ENCODE data around the gene TMEM89.

Gene TMEM89

GRCh38 chr3:48634661-48635221, 13.2 kb upstream of the TMEM89 start:
- Mint-ChIP-seq H3K9me3 (no peaks in the 10 kb centered on the region), H3K27me3 (ENCODE audit: low read depth) (no peaks in the 10 kb centered on the region), H3K27ac (no peak overlapping the region), H3K4me1 (ENCODE audit: low read depth) (peaks cover 14% of the 10 kb centered on the region), H3K4me3 (peak overlapping the region; percentile 92), H3K36me3 (ENCODE audit: low read depth) (peaks cover 15% of the 10 kb centered on the region)
- peak; percentile 47 for DNase-seq (ENCODE audit: low spot score)

GRCh38 chr3:48633743-48634142, 12.2 kb upstream of the TMEM89 start:
- Mint-ChIP-seq H3K27me3 (ENCODE audit: low read depth) (no peaks in the 10 kb centered on the region), H3K27ac (peak overlapping the region; percentile 31), H3K36me3 (ENCODE audit: low read depth) (peaks cover 23% of the 10 kb centered on the region), H3K4me3 (peak overlapping the region; percentile 92), H3K9me3 (no peaks in the 10 kb centered on the region), H3K4me1 (ENCODE audit: low read depth) (peaks cover 14% of the 10 kb centered on the region)
- no peak for DNase-seq (ENCODE audit: low spot score)

- DNase-seq (ENCODE audit: low spot score), result no peak
- peak overlapping the region; percentile 31 for H3K27ac Mint-ChIP-seq
- H3K27me3 Mint-ChIP-seq (ENCODE audit: low read depth), result no peaks in the 10 kb centered on the region
- H3K4me3 Mint-ChIP-seq, result no peak overlapping the region
- peaks cover 24% of the 10 kb centered on the region for H3K36me3 Mint-ChIP-seq (ENCODE audit: low read depth)
- H3K4me1 Mint-ChIP-seq (ENCODE audit: low read depth), result peaks cover 14% of the 10 kb centered on the region
- no peaks in the 10 kb centered on the region for H3K9me3 Mint-ChIP-seq
Observed at GRCh38 chr3:48633256-48633655, 11.7 kb upstream of the TMEM89 start.

GRCh38 chr3:48631516-48632448, 10.2 kb upstream of the TMEM89 start:
- no peaks in the 10 kb centered on the region for H3K27me3 Mint-ChIP-seq (ENCODE audit: low read depth)
- peaks cover 34% of the 10 kb centered on the region for H3K36me3 Mint-ChIP-seq (ENCODE audit: low read depth)
- peak overlapping the region; percentile 46 for H3K4me3 Mint-ChIP-seq
- peak overlapping the region; percentile 45 for H3K27ac Mint-ChIP-seq
- H3K9me3 Mint-ChIP-seq, result no peaks in the 10 kb centered on the region
- no peak for DNase-seq (ENCODE audit: low spot score)
- H3K4me1 Mint-ChIP-seq (ENCODE audit: low read depth), result peaks cover 14% of the 10 kb centered on the region

GRCh38 chr3:48630833-48631232, 9.3 kb upstream of the TMEM89 start:
- Mint-ChIP-seq H3K9me3 (no peaks in the 10 kb centered on the region), H3K4me1 (ENCODE audit: low read depth) (peaks cover 9% of the 10 kb centered on the region), H3K27me3 (ENCODE audit: low read depth) (no peaks in the 10 kb centered on the region), H3K36me3 (ENCODE audit: low read depth) (peaks cover 37% of the 10 kb centered on the region), H3K27ac (no peak overlapping the region), H3K4me3 (no peak overlapping the region)
- no peak for DNase-seq (ENCODE audit: low spot score)

GRCh38 chr3:48630407-48630806, 8.8 kb upstream of the TMEM89 start:
- H3K4me1 Mint-ChIP-seq (ENCODE audit: low read depth), result peaks cover 8% of the 10 kb centered on the region
- no peaks in the 10 kb centered on the region for H3K27me3 Mint-ChIP-seq (ENCODE audit: low read depth)
- DNase-seq (ENCODE audit: low spot score), result no peak
- H3K9me3 Mint-ChIP-seq, result no peaks in the 10 kb centered on the region
- H3K27ac Mint-ChIP-seq, result no peak overlapping the region
- peaks cover 37% of the 10 kb centered on the region for H3K36me3 Mint-ChIP-seq (ENCODE audit: low read depth)
- H3K4me3 Mint-ChIP-seq, result no peak overlapping the region

GRCh38 chr3:48629894-48630293, 8.3 kb upstream of the TMEM89 start:
- no peaks in the 10 kb centered on the region for H3K27me3 Mint-ChIP-seq (ENCODE audit: low read depth)
- DNase-seq (ENCODE audit: low spot score), result no peak
- H3K4me1 Mint-ChIP-seq (ENCODE audit: low read depth), result peaks cover 9% of the 10 kb centered on the region
- peaks cover 37% of the 10 kb centered on the region for H3K36me3 Mint-ChIP-seq (ENCODE audit: low read depth)
- H3K9me3 Mint-ChIP-seq, result no peaks in the 10 kb centered on the region
- H3K27ac Mint-ChIP-seq, result no peak overlapping the region
- H3K4me3 Mint-ChIP-seq, result no peak overlapping the region

- H3K27ac Mint-ChIP-seq, result no peak overlapping the region
- no peaks in the 10 kb centered on the region for H3K9me3 Mint-ChIP-seq
Observed at GRCh38 chr3:48628277-48629017, 6.9 kb upstream of the TMEM89 start.

GRCh38 chr3:48625600-48625999, 4.0 kb upstream of the TMEM89 start:
- Mint-ChIP-seq H3K27ac (no peak overlapping the region), H3K36me3 (ENCODE audit: low read depth) (peaks cover 29% of the 10 kb centered on the region), H3K4me3 (no peak overlapping the region), H3K27me3 (ENCODE audit: low read depth) (no peaks in the 10 kb centered on the region), H3K4me1 (ENCODE audit: low read depth) (peaks cover 11% of the 10 kb centered on the region), H3K9me3 (no peaks in the 10 kb centered on the region)
- DNase-seq (ENCODE audit: low spot score), result no peak

More at GRCh38 chr3:48628277-48629017, 6.9 kb upstream of the TMEM89 start:
- H3K27me3 Mint-ChIP-seq (ENCODE audit: low read depth), result no peaks in the 10 kb centered on the region
- peaks cover 11% of the 10 kb centered on the region for H3K4me1 Mint-ChIP-seq (ENCODE audit: low read depth)
- no peak overlapping the region for H3K4me3 Mint-ChIP-seq
- H3K36me3 Mint-ChIP-seq (ENCODE audit: low read depth), result peaks cover 37% of the 10 kb centered on the region
- no peak for DNase-seq (ENCODE audit: low spot score)

GRCh38 chr3:48624767-48625166, 3.2 kb upstream of the TMEM89 start:
- no peak for DNase-seq (ENCODE audit: low spot score)
- Mint-ChIP-seq H3K36me3 (ENCODE audit: low read depth) (peaks cover 30% of the 10 kb centered on the region), H3K4me3 (no peak overlapping the region), H3K9me3 (no peaks in the 10 kb centered on the region), H3K27ac (peak overlapping the region; percentile 28), H3K27me3 (ENCODE audit: low read depth) (no peaks in the 10 kb centered on the region), H3K4me1 (ENCODE audit: low read depth) (peaks cover 11% of the 10 kb centered on the region)

- peaks cover 11% of the 10 kb centered on the region for H3K4me1 Mint-ChIP-seq (ENCODE audit: low read depth)
- no peak overlapping the region for H3K4me3 Mint-ChIP-seq
- H3K9me3 Mint-ChIP-seq, result peaks cover 2% of the 10 kb centered on the region
- peak overlapping the region; percentile 73 for H3K27ac Mint-ChIP-seq
- no peak for DNase-seq (ENCODE audit: low spot score)
- H3K27me3 Mint-ChIP-seq (ENCODE audit: low read depth), result no peaks in the 10 kb centered on the region
- peaks cover 28% of the 10 kb centered on the region for H3K36me3 Mint-ChIP-seq (ENCODE audit: low read depth)
Observed at GRCh38 chr3:48623851-48624547, 2.4 kb upstream of the TMEM89 start.

- H3K27ac Mint-ChIP-seq, result no peak overlapping the region
- H3K9me3 Mint-ChIP-seq, result peaks cover 18% of the 10 kb centered on the region
- peaks cover 31% of the 10 kb centered on the region for H3K36me3 Mint-ChIP-seq (ENCODE audit: low read depth)
- H3K27me3 Mint-ChIP-seq (ENCODE audit: low read depth), result no peaks in the 10 kb centered on the region
- peaks cover 10% of the 10 kb centered on the region for H3K4me1 Mint-ChIP-seq (ENCODE audit: low read depth)
- DNase-seq (ENCODE audit: low spot score), result no peak
- no peak overlapping the region for H3K4me3 Mint-ChIP-seq
Observed at GRCh38 chr3:48619541-48620524, 1.7 kb downstream of the TMEM89 start.

- no peak for DNase-seq (ENCODE audit: low spot score)
Observed at GRCh38 chr3:48617559-48617958, 4.0 kb downstream of the TMEM89 start.

More at GRCh38 chr3:48617559-48617958, 4.0 kb downstream of the TMEM89 start:
- Mint-ChIP-seq H3K9me3 (peaks cover 18% of the 10 kb centered on the region), H3K4me1 (ENCODE audit: low read depth) (peaks cover 9% of the 10 kb centered on the region), H3K4me3 (no peak overlapping the region), H3K36me3 (ENCODE audit: low read depth) (peaks cover 35% of the 10 kb centered on the region), H3K27me3 (ENCODE audit: low read depth) (no peaks in the 10 kb centered on the region), H3K27ac (no peak overlapping the region)

Data from T-helper 2 cell treated with Interferon-gamma antibody and Interleukin-4, amounts not matched to agents 5 μg/mL and 100 μg/mL, for 36 hours (primary cell).